MM.1S (cell line): Measurements from ENCODE around the gene RPL35.

ENCODE experiments used
- DNase-seq: peaks from one replicate; pipeline ENCODE4 v3.0.0-alpha.2; 2015
- H2AFZ ChIP-seq: fragments of 300-600 bp; sonication (generic); 2 replicates; pipeline ENCODE4 v1.6.0; 2016; ENCODE audit warnings: antibody characterized with exemption, low read length
- H3F3A ChIP-seq: fragments of 300-600 bp; sonication (generic); 2 replicates; pipeline ENCODE4 v1.6.1; 2016; ENCODE audit warnings: mild to moderate bottlenecking, antibody characterized with exemption, low read length, moderate library complexity, mixed read lengths; ENCODE audit not compliant: insufficient read depth
- H3K27ac ChIP-seq: fragments of 300-600 bp; sonication (generic); 2 replicates; pipeline ENCODE4 v1.5.1; 2016; ENCODE audit warnings: mild to moderate bottlenecking, low read length
- H3K27me3 ChIP-seq: fragments of 300-600 bp; sonication (generic); replicated peaks from 2 replicates; pipeline ENCODE4 v1.6.0; 2016; ENCODE audit warnings: low read length; ENCODE audit not compliant: insufficient read depth
- H3K36me3 ChIP-seq: fragments of 300-600 bp; sonication (generic); replicated peaks from 2 replicates; pipeline ENCODE4 v1.6.1; 2016; ENCODE audit warnings: mild to moderate bottlenecking, low read length, mixed read lengths; ENCODE audit not compliant: insufficient read depth
- H3K4me1 ChIP-seq: fragments of 300-600 bp; sonication (generic); 2 replicates; pipeline ENCODE4 v1.6.1; 2016; ENCODE audit warnings: low read length, mixed read lengths
- H3K4me2 ChIP-seq: fragments of 300-600 bp; sonication (generic); 2 replicates; pipeline ENCODE4 v1.6.0; 2016; ENCODE audit warnings: low read depth, low read length
- H3K4me3 ChIP-seq: fragments of 300-600 bp; sonication (generic); 2 replicates; pipeline ENCODE4 v1.5.1; 2016; ENCODE audit warnings: low read length, mixed read lengths
- H3K79me2 ChIP-seq: fragments of 300-600 bp; sonication (generic); 2 replicates; pipeline ENCODE4 v1.6.1; 2016; ENCODE audit warnings: mixed run types, low read length, mixed read lengths
- H3K9ac ChIP-seq: fragments of 300-600 bp; sonication (generic); 2 replicates; pipeline ENCODE4 v1.6.1; 2016; ENCODE audit warnings: low read length, mixed read lengths
- H3K9me2 ChIP-seq: fragments of 300-600 bp; sonication (generic); replicated peaks from 2 replicates; pipeline ENCODE4 v1.6.1; 2016; ENCODE audit warnings: mild to moderate bottlenecking, low read length, mixed read lengths; ENCODE audit not compliant: insufficient read depth
- H3K9me3 ChIP-seq: fragments of 300-600 bp; sonication (generic); replicated peaks from 2 replicates; pipeline ENCODE4 v1.6.1; 2016; ENCODE audit warnings: mild to moderate bottlenecking, low read length, mixed read lengths; ENCODE audit not compliant: insufficient read depth
- H4K20me1 ChIP-seq: fragments of 300-600 bp; sonication (generic); 2 replicates; pipeline ENCODE4 v1.6.1; 2016; ENCODE audit warnings: mild to moderate bottlenecking, low read length, moderate library complexity, mixed read lengths; ENCODE audit not compliant: insufficient read depth
- EZH2 ChIP-seq: fragments of 300-600 bp; sonication (generic); optimal IDR thresholded peaks from 2 replicates; pipeline ENCODE3; 2017; ENCODE audit warnings: low read depth, mild to moderate bottlenecking, antibody characterized with exemption, low read length, mixed read lengths
- EZH2phosphoT487 ChIP-seq: fragments of 300-600 bp; sonication (generic); IDR thresholded peaks from 2 replicates; pipeline ENCODE4 v1.6.1; 2018; ENCODE audit warnings: antibody characterized with exemption, low read length
- TF ChIP-seq, protein P1 (sequence below): fragments of 300-600 bp; sonication (generic); IDR thresholded peaks from 2 replicates; pipeline ENCODE4 v1.5.1; 2016; ENCODE audit warnings: antibody characterized with exemption, low read length, mixed read lengths

Gene RPL35

DNA sequence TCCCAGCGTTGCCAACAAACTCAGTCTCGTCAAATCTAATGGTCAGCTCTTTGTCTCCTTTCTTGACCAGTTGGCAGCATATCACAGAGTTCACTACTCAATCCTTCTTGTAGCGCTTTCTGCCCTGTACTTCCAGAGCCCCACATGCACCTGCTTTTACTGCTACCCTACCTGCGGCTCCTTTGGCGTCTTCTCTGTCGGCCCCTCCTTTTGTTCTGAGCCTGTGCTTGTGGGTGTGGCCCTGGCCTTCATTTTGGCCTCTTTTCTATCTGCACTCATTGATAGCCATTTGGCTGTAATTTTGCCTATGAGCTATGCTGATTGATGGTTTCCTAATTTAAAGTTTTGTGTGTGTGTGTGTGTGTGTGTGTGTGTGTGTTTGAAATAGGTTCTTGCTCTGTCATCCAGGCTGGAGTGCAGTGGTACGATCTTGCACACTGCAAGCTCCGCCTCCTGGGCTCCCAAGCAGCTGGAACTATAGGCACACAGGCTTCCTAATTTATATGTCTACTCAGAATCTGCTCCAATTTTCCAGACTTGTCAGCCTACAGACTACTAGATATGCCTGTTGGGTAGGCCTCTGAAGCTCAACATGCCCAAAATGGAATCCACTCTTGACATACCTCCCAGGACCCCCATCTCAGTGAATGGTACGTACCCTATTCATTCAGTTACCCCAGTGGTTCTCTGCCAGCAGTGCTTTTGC is 32.4 kb upstream of the RPL35 start:
- Histone ChIP-seq H3K4me3 (no peak overlapping the region), H3K9ac (no peak overlapping the region), H3K9me2 (no peaks in the 10 kb centered on the region), H4K20me1 (no peaks in the 10 kb centered on the region), H3K36me3 (no peaks in the 10 kb centered on the region; the same call in 1 of the 2 replicates), H3K27me3 (no peaks in the 10 kb centered on the region), H2AFZ (no peak overlapping the region), H3K27ac (no peak overlapping the region), H3K4me1 (no peaks in the 10 kb centered on the region), H3F3A (no peaks in the 10 kb centered on the region), H3K9me3 (no peaks in the 10 kb centered on the region), H3K79me2 (no peaks in the 10 kb centered on the region), H3K4me2 (no peak overlapping the region)
- TF ChIP-seq EZH2 (no peak), EZH2phosphoT487 (no peak)
- TF ChIP-seq, protein P1, sequence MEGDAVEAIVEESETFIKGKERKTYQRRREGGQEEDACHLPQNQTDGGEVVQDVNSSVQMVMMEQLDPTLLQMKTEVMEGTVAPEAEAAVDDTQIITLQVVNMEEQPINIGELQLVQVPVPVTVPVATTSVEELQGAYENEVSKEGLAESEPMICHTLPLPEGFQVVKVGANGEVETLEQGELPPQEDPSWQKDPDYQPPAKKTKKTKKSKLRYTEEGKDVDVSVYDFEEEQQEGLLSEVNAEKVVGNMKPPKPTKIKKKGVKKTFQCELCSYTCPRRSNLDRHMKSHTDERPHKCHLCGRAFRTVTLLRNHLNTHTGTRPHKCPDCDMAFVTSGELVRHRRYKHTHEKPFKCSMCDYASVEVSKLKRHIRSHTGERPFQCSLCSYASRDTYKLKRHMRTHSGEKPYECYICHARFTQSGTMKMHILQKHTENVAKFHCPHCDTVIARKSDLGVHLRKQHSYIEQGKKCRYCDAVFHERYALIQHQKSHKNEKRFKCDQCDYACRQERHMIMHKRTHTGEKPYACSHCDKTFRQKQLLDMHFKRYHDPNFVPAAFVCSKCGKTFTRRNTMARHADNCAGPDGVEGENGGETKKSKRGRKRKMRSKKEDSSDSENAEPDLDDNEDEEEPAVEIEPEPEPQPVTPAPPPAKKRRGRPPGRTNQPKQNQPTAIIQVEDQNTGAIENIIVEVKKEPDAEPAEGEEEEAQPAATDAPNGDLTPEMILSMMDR, result no peak
- DNase-seq, result no peak

DNA sequence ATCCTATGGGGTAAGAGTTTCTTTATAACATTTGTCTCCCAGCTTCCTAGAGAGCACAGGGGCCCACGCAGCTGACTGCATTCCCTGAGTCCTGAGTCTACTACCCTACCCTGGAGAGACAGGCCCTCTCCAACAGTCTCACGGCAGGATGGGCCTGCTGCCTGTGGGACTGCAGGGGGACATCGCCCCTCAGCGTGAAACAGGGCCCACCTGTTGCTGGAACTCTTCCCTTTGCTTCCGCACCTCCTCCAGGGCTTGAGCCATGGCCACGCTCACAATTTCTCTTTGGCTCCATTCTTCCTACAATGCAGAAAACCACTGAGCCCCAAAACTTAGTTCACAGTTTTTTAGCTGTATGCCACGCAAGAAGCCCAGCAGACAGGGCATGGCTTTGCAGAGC is 28.4 kb upstream of the RPL35 start:
- no peak for DNase-seq
- H3K4me1 ChIP-seq, result no peaks in the 10 kb centered on the region
- no peaks in the 10 kb centered on the region; the same call in 1 of the 2 replicates for H3K36me3 ChIP-seq
- H3F3A ChIP-seq, result no peaks in the 10 kb centered on the region
- no peaks in the 10 kb centered on the region for H3K9me3 ChIP-seq
- TF ChIP-seq EZH2, result no peak
- no peak for TF ChIP-seq EZH2phosphoT487
- TF ChIP-seq, protein P1, result no peak
- no peak overlapping the region for H3K4me3 ChIP-seq
- no peaks in the 10 kb centered on the region for H3K79me2 ChIP-seq
- H3K27me3 ChIP-seq, result no peaks in the 10 kb centered on the region
- H3K27ac ChIP-seq, result no peak overlapping the region
- no peak overlapping the region for H3K4me2 ChIP-seq
- no peak overlapping the region for H2AFZ ChIP-seq
- H3K9me2 ChIP-seq, result no peaks in the 10 kb centered on the region
- H3K9ac ChIP-seq, result no peak overlapping the region
- H4K20me1 ChIP-seq, result no peaks in the 10 kb centered on the region

DNA sequence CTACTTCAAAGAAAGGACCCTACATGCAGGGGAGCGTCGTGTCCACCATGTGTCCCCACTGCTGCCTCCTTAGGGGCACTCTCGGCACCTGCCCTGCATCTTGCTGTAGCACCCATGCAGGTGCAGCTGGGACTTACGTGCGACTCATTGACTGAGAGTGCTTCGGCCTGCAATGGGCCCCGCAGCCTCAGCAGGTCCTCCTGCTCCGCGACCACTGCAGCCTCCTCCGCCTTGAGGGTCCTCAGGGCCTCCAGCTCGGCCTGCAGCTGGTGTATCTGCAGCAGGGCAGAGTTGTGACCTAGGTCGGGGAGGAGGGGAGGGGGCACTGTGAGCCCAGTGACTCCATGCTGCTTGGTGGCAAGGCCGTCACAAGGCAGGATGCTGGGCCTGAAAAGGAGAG is 27.2 kb upstream of the RPL35 start:
- no peaks in the 10 kb centered on the region for H3F3A ChIP-seq
- no peak overlapping the region for H3K4me2 ChIP-seq
- no peaks in the 10 kb centered on the region for H4K20me1 ChIP-seq
- no peaks in the 10 kb centered on the region for H3K9me3 ChIP-seq
- H2AFZ ChIP-seq, result no peak overlapping the region
- H3K79me2 ChIP-seq, result no peaks in the 10 kb centered on the region
- DNase-seq, result no peak
- no peaks in the 10 kb centered on the region for H3K4me1 ChIP-seq
- H3K4me3 ChIP-seq, result no peak overlapping the region
- H3K9me2 ChIP-seq, result no peaks in the 10 kb centered on the region
- H3K9ac ChIP-seq, result no peak overlapping the region
- no peak for TF ChIP-seq EZH2phosphoT487
- TF ChIP-seq, protein P1, result no peak
- TF ChIP-seq EZH2, result no peak
- no peaks in the 10 kb centered on the region for H3K27me3 ChIP-seq
- H3K27ac ChIP-seq, result no peak overlapping the region
- no peaks in the 10 kb centered on the region; the same call in 1 of the 2 replicates for H3K36me3 ChIP-seq
